PC-9 (cell line): ENCODE results near the gene NUDT17. TPM values are rescaled to one million over a fixed set of nuclear protein-coding genes. Genes with fewer than 3 reads are reported as not detected.
A peak's percentile ranks its signal among the peaks of the same experiment; 100 is the strongest.

ENCODE experiments used
- BruUV-seq: library from RNA; stranded (reverse); fragments of 400-500 nt; replicated peaks from 2 replicates; lab custom pipeline; 2021; lab: Mats Ljungman, UMichigan
- CTCF ChIA-PET: fragments of 300-600 bp; sonication (Branson Sonifier 250); formaldehyde crosslinking; loops from one replicate; lab custom pipeline; 2022; ENCODE audit warnings: antibody characterized with exemption; lab: Charles Lee
- POLR2A ChIA-PET: fragments of 300-600 bp; sonication (Branson Sonifier 250); formaldehyde crosslinking; loops from one replicate; lab custom pipeline; 2022; ENCODE audit warnings: antibody characterized with exemption; ENCODE audit not compliant: unreplicated experiment; lab: Charles Lee
- DNase-seq, 2 experiments: peaks; one replicate each; pipeline versions ENCODE4 v3.0.0 to v3.0.0-alpha.2; 2015 to 2022; ENCODE audit warnings: mixed read lengths in 1 of 2
- H2AFZ ChIP-seq: fragments of 200-600 bp; sonication (generic); 2 replicates; pipeline ENCODE4 v1.8.1; 2017; ENCODE audit warnings: antibody characterized with exemption
- H3F3A ChIP-seq: fragments of 200-600 bp; sonication (generic); 2 replicates; pipeline ENCODE4 v1.8.1; 2017; ENCODE audit warnings: antibody characterized with exemption, mild to moderate bottlenecking, low read depth; ENCODE audit not compliant: insufficient read depth
- H3K27ac ChIP-seq: fragments of 200-600 bp; sonication (generic); 2 replicates; pipeline ENCODE4 v1.6.1; 2016; ENCODE audit warnings: mixed run types
- H3K27me3 ChIP-seq: fragments of 200-600 bp; sonication (generic); 2 replicates; pipeline ENCODE4 v1.6.1; 2016; ENCODE audit warnings: low read depth, mixed run types; ENCODE audit not compliant: insufficient read depth
- H3K36me3 ChIP-seq: fragments of 200-600 bp; sonication (generic); 2 replicates; pipeline ENCODE4 v1.6.1; 2016; ENCODE audit warnings: low read depth, mixed run types
- H3K4me1 ChIP-seq: fragments of 200-600 bp; sonication (generic); replicated peaks from 2 replicates; pipeline ENCODE4 v1.6.1; 2016; ENCODE audit warnings: mixed run types; ENCODE audit not compliant: insufficient read depth
- H3K4me2 ChIP-seq: fragments of 200-600 bp; sonication (generic); 2 replicates; pipeline ENCODE4 v1.6.1; 2017; ENCODE audit warnings: mixed run types
- H3K4me3 ChIP-seq: fragments of 200-600 bp; sonication (generic); 2 replicates; pipeline ENCODE4 v1.6.1; 2016; ENCODE audit warnings: mixed run types
- H3K79me2 ChIP-seq: fragments of 200-600 bp; sonication (generic); 2 replicates; pipeline ENCODE4 v1.6.1; 2017; ENCODE audit warnings: low read depth, mixed run types
- H3K9me2 ChIP-seq: fragments of 200-600 bp; sonication (generic); 2 replicates; pipeline ENCODE4 v1.8.1; 2017; ENCODE audit warnings: mild to moderate bottlenecking; ENCODE audit not compliant: insufficient read depth
- H3K9me3 ChIP-seq: fragments of 200-600 bp; sonication (generic); 2 replicates; pipeline ENCODE4 v1.8.1; 2016; ENCODE audit warnings: low read depth; ENCODE audit not compliant: insufficient read depth
- H4K20me1 ChIP-seq: fragments of 200-600 bp; sonication (generic); 2 replicates; pipeline ENCODE4 v1.8.1; 2017; ENCODE audit not compliant: insufficient read depth
- CTCF ChIP-seq: fragments of 200-600 bp; sonication (generic); conservative IDR thresholded peaks from 2 replicates; pipeline ENCODE4 v1.6.1; 2017; ENCODE audit warnings: mixed run types, antibody characterized with exemption, mild to moderate bottlenecking, moderate library complexity
- EZH2 ChIP-seq: fragments of 200-600 bp; sonication (generic); IDR thresholded peaks from 2 replicates; pipeline ENCODE4 v1.8.0; 2017; ENCODE audit warnings: antibody characterized with exemption, low read depth
- intact Hi-C: fragments of 100-400 bp; cut with micrococcal nuclease; formaldehyde crosslinking; loops from one replicate; pipeline ENCODE4 v1.10.0; 2022; ENCODE audit not compliant: unreplicated experiment
- total RNA-seq: library from RNA; stranded (reverse); gene quantifications from 2 replicates; pipeline ENCODE4 v1.2.3, GENCODE V29; 2021

NUDT17 gene
- total RNA-seq, 1 experiment from 2014 or later = 1.0 TPM

- Histone ChIP-seq H3K36me3 (no peaks in the 10 kb centered on the region), H2AFZ (no peak overlapping the region), H3F3A (peaks cover 35% of the 10 kb centered on the region), H3K4me2 (peak overlapping the region; percentile 11; the same call in 1 of the 2 replicates), H3K9me3 (no peaks in the 10 kb centered on the region), H3K4me1 (peaks cover 58% of the 10 kb centered on the region), H3K9me2 (no peaks in the 10 kb centered on the region), H3K27me3 (no peaks in the 10 kb centered on the region), H3K79me2 (no peaks in the 10 kb centered on the region), H3K4me3 (no peak overlapping the region), H4K20me1 (no peaks in the 10 kb centered on the region), H3K27ac (no peak overlapping the region)
- CTCF ChIA-PET = no interaction called here
- BruUV-seq = no TSS peak
- no peak for DNase-seq
- POLR2A ChIA-PET = no interaction called here
- no peak for TF ChIP-seq EZH2
- no peak for TF ChIP-seq CTCF
- intact Hi-C loops = no loop called here
These were observed 44.3 kb downstream of the NUDT17 start for GRCh38 chr1:145889722-145890121.

- no peaks in the 10 kb centered on the region for H3K27me3 ChIP-seq
- ChIA-PET CTCF (interaction anchor here (0.5 to 3.8 kb wide), 15 partner anchors 10 to 213 kb away, joined by 3 to 29 read pairs (median 5); partner anchors contain the start of genes ITGA10, NUDT17, PIAS3 and RBM8A), POLR2A (interaction anchor here (0.6 to 1.6 kb wide), 4 partner anchors 33 to 120 kb away, joined by 4 to 19 read pairs (median 7); partner anchors contain the start of genes NUDT17, PIAS3, POLR3C and RNF115)
- intact Hi-C loops = no loop called here
- peak; percentile 75 to 92 for DNase-seq
- no peaks in the 10 kb centered on the region for H3K9me3 ChIP-seq
- peak overlapping the region; percentile 15; the same call in 1 of the 2 replicates for H2AFZ ChIP-seq
- no peaks in the 10 kb centered on the region for H3K36me3 ChIP-seq
- no TSS peak for BruUV-seq
- H3K27ac ChIP-seq = peak overlapping the region; percentile 58
- H3K4me2 ChIP-seq = peak overlapping the region; percentile 69
- no peaks in the 10 kb centered on the region for H3K9me2 ChIP-seq
- peaks cover 35% of the 10 kb centered on the region for H3F3A ChIP-seq
- peaks cover 52% of the 10 kb centered on the region for H3K4me1 ChIP-seq
- H4K20me1 ChIP-seq = no peaks in the 10 kb centered on the region
- H3K4me3 ChIP-seq = peak overlapping the region; percentile 27; the same call in 1 of the 2 replicates
- TF ChIP-seq EZH2 (no peak), CTCF (no peak)
- no peaks in the 10 kb centered on the region for H3K79me2 ChIP-seq
These were observed 45.7 kb downstream of the NUDT17 start for GRCh38 chr1:145891143-145891542.

GRCh38 chr1:145891587-145892485 is 46.4 kb downstream of the NUDT17 start:
- peak overlapping the region; percentile 69 for H3K4me2 ChIP-seq
- H4K20me1 ChIP-seq = no peaks in the 10 kb centered on the region
- ChIA-PET POLR2A (interaction anchor here (0.5 to 1.6 kb wide), 9 partner anchors 32 to 119 kb away, joined by 3 to 19 read pairs (median 6); partner anchors contain the start of genes ANKRD34A, NUDT17, PIAS3 and POLR3C), CTCF (interaction anchor here (0.5 to 3.8 kb wide), 19 partner anchors 10 to 214 kb away, joined by 3 to 29 read pairs (median 4); partner anchors contain the start of genes ITGA10, LIX1L, NUDT17 and PEX11B)
- peak overlapping the region; percentile 28; the same call in 1 of the 2 replicates for H2AFZ ChIP-seq
- no TSS peak for BruUV-seq
- intact Hi-C loops = loop anchor here (1.0 kb wide), 6 partner anchors 18 to 118 kb away; partner anchors contain the start of genes ITGA10, NUDT17 and PIAS3
- peak overlapping the region; percentile 65 for H3K27ac ChIP-seq
- peak; percentile 97 to 99 for DNase-seq
- H3K9me2 ChIP-seq = no peaks in the 10 kb centered on the region
- H3F3A ChIP-seq = peaks cover 35% of the 10 kb centered on the region
- TF ChIP-seq CTCF (peak; percentile 95), EZH2 (no peak)
- no peaks in the 10 kb centered on the region for H3K36me3 ChIP-seq
- peak overlapping the region; percentile 27; the same call in 1 of the 2 replicates for H3K4me3 ChIP-seq
- no peaks in the 10 kb centered on the region for H3K27me3 ChIP-seq
- H3K4me1 ChIP-seq = peaks cover 52% of the 10 kb centered on the region
- H3K79me2 ChIP-seq = no peaks in the 10 kb centered on the region
- no peaks in the 10 kb centered on the region for H3K9me3 ChIP-seq
